ENCODE measurements around the gene CCDC51.
"Not testable (repeated sequence)": the region's sequence is repeated elsewhere in the genome, so short reads cannot be mapped to it uniquely, and the experiment has no call there.

CCDC51 gene

DNA sequence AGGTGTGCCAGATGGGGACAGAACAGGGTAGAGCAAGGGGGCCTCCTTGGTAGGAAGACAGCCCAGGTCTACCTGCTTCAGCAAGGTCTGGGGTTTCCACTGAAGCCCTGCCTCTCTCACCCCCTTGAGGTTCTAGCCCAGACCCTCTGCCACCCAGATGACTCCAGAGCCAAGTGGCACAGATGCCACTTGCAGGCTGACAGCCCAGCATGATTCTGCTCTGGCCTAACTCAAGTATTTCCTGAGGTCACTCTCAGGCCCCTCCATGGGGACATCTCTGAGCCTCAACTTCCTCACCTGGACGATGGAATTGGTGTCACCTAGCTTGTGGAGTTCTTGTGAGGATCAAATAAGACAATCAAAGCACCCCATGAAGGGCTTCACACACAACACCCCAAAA, 33.9 kb downstream of the CCDC51 start:
- DNase-seq (ENCODE audit: low read depth): no peak

DNA sequence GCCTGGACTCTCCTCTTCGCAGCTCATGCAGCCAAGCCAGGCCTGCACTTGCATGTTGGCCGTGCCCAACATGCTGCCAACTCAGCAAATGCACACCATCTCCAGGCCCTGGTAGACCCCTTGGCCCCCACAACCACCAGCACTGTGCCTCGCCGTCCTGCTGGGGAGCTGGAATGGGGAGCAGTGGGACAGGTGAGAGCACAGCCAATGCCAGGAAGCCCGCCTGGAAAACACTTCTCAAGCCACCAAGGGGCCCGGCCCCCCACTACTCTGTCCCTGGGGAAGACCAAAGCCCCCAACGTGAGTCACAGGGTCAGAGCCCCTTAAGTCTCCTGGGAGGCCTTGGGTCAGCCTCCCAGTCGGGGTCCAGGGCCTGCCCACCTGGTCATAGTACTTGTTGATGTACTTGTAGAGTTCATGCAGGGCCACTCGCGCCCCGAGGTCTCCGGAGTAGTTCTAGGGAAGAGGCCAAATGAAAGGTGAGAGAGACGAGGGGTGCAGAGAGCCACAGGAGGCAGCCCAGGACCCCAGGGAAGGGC, 34.5 kb downstream of the CCDC51 start:
- no peak for DNase-seq (ENCODE audit: low read depth)

DNA sequence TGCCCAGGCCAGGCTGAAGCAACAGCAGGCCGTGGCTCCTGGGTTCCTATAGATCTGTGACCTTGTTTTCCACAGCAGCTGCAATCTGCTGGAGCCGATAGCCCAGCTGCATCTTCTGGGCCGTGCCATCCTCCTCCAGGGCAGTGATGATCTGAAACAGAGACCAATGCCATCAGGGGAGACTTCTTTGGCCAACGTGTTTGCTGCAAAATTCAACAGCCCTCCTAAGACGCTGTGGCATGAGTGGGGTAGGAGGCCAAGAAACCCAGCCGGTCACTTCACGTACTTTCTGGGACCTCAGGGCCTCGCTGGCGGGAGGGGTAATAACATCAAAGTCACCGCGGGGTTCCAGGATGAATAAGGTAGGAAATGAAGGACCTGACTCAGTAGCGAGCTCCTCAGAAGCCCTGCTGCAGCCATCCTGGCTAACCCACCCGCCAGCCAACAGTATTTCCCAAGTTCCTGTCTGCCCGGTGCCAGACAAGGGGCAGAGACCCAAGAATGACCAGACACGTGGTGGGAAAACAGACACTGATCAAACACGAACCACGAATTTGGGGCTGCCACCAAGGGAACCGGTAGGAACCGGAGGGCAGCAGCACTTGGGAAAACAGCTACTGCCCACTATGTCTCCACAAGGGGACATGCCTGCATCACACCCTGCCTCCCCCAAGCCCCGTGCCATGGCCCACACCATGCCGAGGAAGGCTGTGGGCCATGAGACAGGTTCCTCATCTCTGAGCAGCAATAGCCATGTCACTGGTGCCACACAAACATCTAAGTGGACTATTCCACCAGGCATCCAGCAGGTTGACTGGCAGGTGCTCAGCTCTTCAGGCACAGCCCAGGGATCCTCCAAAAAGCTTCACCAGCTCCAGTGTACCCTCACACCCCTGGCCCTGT, 35.2 kb downstream of the CCDC51 start:
- no peak for DNase-seq (ENCODE audit: low read depth)

DNA sequence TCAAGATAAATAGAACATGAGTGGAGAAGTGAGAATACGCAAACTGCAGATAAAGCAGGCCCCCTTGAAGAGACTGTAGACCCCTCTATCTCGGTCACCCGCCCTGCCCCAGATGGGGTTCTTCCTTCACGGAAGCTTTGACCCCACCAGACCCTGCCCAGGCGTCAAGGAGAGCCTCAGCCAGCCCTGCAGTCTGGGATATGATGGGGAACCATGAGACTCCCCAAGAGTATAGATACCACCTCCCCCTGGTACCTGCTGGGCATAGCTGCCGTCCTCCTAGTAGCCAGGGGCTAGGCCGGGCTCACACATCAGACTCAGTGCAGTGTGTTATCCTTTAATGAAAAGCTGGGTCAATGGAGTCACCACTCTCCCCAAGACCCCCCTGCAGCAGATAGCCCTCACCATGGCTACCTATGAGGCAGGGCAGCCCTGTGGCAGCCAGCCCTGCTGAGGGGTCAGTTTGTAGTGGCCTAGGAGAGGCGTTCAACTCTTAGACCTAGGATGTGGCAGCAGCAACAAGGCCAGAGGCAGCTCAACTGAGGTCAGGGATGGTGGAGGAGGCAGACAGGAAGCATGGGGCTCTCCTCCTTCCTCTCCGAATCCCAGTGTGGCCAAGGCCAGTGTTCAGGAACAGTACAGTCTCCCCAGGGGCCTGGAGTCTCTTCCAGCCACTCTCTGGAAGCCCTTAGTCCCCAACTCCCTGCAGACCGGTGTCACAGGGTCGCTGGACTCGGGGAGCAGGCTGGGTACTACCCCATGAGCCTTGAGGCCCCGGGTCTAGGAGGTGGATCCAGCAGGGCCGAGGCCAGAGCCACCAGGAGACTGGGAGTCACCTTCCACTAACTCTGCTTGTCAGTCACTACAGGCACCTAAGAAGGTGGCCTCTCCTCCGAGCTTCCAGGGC, 36.1 kb downstream of the CCDC51 start:
- DNase-seq (ENCODE audit: low read depth): no peak

DNA sequence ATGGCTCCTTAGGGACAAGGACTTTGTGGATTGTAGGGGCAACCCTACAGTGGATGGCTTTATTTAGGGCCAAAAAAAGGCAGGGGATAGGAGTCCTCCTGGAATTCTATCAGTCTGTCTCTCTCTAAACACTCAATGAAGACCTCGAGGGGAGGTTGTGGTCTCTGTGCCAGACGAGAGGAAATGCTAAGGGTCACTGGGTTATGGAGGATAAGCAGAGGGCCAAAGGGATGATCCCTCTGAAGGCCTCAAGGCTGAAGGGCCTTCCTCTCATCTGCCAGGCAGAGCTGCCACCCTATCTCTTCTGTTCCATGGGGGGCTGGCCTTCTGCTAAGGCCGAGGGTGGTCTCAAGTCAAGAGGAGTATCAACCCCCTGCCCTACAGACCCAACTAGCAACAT, 37.0 kb downstream of the CCDC51 start:
- no peak for DNase-seq (ENCODE audit: low read depth)

DNA sequence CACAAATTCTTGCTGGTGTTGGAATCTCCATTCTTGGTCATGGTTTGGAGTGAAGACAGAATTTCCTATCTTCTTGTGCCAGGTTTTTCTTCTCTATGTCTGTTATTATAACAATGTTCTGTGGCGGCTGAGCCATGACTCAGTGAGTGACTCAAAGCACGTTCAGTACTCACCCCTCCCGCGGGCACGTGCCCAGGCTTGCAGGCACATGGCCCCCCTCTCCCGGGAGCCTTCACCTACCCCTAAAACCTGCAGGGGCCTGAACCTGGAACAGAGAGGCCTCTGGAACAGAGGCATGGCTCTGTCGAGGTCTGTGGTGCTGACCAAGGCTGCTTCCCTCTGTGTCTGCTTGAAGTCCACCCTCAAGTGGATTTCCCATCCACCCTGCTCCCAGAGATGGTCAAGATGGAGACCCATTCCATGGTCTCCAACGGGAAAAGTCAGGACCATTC, 37.6 kb downstream of the CCDC51 start:
- peak; percentile 78 for DNase-seq (ENCODE audit: low read depth)

DNA sequence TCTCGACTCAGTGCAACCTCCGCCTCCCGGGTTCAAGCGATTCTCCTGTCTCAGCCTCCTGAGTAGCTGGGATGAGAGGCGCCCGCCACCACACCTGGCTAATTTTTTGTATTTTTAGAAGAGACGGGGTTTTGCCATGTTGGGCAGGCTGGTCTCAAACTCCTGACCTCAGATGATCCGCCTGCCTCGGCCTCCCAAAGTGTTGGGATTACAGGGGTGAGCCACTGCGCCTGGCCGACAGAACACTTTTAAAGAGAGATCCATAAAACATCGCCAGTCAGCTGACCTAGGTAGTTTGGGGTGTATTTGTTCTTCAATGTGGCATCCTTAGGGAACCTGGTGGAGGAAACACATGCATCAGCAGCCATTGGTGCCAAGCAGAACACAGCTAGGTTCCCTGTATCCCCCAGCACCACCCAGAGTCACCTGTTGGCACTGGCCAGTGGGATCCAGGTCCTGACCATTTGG, 38.5 kb downstream of the CCDC51 start:
- DNase-seq (ENCODE audit: low read depth): not testable (repeated sequence)

DNA sequence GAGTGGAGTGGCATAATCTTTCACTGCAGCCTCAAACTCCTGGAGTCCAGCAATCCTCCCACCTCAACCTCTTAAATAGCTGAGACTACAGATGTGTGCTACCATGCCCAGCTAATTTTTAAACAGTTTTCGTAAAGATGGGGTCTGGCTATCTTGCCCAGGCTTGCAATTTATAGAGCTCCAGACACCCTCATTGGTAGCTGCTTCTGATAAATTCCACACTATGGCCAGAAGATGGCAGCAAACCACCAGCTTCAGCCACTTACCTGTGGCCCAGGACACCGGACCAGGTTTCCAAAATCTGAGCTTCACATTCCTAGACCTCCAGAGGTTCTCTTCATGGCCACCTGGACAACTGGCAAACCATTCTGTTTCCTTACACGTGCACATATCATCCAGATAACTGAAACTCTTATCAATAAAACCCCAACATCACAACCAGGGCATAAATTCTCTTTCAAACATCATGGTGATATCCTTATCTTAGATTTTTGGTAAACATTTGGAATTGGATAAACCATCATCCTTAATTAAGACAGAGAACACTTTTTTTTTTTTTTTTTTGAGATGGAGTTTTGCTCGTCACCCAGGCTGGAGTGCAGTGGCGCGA, 39.0 kb downstream of the CCDC51 start:
- DNase-seq (ENCODE audit: low read depth): peak; percentile 25

DNA sequence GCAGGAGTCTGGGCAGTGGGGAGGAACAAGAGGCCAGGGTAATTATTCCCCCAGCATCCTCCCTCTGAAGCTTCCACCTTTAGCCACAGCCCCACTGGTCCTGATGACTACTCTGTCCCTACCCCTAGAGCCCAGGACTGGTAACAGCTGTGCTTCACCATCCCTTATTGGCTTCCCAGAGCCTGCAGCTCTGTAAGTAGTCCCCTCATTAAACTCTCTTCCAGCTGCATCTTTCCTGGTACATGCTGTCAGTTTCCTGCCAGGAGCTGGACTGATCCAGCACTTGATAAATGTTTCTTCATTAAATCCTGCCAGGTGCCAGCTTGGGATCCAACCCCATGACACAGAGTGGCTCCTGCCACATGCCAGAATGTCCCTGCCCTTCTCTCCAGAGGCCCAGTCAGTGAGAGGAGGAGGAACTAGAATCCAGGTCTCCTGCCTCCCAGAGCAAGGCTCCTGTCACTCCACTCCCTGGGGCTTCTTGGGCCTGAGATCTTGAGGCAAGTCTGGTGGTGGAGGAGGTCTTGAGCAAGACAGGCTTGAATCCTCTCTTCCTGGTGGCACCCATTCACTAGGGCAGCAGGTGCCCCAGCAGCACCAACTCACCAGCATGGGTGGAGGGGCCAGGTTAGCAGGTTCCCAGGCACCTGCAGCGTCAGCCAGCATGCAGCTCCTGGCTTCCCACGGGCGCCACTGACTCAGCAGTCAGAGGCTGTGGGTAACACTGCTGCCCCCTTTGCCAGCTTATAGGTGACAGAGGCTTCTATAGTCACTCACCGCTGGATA, 40.3 kb downstream of the CCDC51 start:
- DNase-seq (ENCODE audit: low read depth): no peak

DNA sequence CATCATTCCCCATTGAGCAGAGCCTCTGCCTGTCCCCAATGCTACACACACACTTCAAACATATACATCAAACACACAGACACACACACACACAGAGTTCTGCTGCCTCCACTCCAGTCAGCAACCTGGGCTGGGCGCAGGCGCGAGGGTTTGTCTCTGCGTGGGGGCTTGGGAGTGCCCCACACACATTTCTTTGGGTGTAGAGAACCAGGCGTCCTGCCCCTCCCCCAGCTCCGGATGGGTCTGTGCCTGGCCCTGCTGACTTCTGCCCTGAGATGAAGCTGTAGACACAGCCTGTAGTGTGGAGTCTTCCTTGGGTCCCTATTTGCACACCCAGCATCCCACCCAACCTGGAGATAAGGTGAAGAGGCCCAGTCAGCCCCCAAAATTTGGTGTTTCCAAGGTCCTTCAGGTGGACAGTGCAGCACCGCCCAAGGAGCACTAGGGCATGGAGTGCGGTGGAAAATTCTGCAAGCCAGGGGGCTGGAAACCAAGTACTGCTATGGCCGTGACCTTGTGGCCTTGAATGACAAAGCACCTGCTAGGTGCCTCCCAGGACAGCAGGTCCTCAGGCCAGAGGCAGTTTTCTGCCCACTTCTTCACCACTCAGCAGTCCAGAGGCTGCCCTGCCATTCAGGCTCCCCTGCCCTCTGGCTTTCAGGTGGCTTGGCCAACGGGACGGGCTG, 41.1 kb downstream of the CCDC51 start:
- DNase-seq (ENCODE audit: low read depth): no peak

DNA sequence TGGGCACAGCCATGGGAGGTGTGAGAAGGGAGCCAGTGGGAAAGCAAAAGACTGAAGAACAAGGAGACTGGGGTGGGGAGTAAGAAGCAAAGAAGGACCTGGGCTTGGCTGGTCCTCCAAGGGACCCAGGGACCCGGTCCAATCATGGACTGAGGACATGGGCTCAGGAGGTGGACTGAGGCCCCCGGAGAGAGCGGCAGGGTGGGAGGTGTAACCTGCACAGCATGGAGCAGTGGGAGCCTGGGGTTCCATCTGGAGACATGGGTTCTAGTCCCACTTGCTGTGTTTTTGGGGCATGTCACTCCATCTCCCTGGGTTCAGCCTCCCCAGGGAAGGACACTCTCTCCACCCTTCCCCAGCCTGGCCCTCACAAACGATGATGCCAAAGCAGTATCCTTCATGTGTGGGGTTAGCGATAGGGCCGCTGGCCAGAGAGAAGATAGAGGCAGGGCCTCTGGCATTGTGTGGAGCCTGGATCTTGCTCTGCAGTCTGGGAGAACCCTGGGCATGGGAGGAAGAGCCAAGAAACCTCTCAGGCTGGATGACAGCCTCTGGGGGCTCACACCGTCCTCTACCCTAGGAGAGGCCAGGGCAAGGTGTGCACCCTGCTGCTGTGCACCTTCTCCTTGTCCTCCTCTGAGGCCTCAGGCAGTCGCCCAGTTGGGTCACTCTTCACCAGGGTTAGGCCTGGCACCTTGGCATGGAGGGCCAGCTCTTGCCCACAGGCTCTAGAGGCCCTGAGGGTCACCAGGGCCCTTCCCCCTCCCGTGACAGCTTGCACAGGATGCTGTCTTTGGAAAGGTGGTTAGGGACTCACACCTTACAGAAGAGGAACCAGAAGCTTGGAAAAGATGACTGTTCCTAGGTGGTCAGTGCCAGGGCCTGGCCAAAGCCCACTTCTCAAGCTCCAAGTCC, 41.9 kb downstream of the CCDC51 start:
- DNase-seq (ENCODE audit: low read depth): no peak

DNA sequence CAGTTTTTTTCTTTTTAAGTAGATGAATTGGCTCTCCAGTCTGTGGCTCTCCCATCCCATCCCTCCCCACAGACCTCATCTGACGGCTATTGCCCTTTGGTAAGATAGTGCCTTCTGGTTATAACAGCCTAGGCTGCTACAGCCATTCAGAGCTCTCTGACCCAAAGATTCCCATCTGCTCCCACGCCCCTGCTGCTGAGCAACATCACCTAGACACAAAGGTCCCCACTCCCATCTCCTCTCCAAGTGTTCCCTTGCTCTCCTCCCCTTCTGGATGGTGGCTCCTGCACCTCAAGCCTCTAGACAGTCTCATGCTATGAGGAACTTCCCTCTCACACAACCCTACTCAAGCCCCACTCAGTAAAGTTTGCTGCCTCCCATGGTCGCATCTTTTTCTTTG, 44.2 kb downstream of the CCDC51 start:
- no peak for DNase-seq (ENCODE audit: low read depth)

DNA sequence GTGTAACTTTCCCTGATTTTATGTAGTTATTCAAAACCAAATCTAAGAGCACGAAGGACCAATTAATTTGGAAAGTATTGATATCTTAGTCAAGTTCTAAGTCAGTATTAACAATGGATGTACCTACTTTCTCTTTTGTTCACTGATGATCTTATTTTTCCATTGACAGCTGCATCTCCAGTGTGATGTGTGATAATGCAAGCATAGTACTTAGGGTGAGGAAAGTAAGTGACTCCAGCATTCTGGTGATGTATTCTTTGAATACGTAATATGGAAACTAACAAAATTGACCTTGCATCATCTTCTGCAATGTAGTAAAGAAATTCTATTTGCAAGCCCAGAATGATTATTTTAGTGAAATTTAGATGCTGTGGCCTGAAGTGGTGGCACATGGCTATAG, 45.5 kb downstream of the CCDC51 start:
- no peak for DNase-seq (ENCODE audit: low read depth)

DNA sequence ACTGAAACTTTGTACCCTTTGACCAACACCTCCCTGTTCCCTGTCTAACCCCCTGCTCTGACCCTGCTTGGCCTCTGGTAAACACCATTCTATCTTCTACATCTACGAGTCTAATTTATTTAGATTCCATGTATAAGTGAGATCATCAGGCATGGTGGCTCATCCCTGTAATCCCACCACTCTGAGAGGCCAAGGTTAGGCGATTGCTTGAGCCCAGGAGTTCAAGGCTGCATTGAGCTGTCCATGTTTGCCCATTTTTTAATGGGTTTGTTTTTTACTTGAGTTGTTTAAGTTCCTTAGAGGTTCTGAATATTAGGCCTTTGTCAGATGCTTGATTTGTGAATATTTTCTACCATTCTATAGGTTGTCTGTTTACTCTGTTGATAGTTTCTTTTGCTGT, 51.0 kb downstream of the CCDC51 start:
- no peak for DNase-seq (ENCODE audit: low read depth)

DNA sequence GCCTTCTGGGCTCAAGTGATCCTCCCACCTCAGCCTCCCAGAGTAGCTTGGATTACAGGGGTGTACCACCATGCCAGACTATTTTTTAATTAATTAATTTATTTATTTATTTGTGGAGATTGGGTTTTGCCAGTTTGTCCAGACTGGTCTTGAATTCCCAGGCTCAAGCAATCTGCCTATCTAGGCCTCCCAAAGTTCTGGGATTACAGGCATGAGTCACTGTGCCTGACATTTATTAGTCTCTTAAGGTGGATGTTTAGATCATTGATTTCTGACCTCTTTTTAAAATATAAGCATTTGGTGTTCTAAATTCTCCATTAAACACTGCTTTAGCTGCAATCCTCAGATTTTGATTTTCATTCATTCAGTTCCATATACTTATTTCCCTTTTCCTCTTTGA, 52.3 kb downstream of the CCDC51 start:
- no peak for DNase-seq (ENCODE audit: low read depth)

All from GM04504 (cell line).